ENCODE data around the gene SYT2.
"Not testable (repeated sequence)": the region's sequence is repeated elsewhere in the genome, so short reads cannot be mapped to it uniquely, and the experiment has no call there.

The SYT2 gene

DNA sequence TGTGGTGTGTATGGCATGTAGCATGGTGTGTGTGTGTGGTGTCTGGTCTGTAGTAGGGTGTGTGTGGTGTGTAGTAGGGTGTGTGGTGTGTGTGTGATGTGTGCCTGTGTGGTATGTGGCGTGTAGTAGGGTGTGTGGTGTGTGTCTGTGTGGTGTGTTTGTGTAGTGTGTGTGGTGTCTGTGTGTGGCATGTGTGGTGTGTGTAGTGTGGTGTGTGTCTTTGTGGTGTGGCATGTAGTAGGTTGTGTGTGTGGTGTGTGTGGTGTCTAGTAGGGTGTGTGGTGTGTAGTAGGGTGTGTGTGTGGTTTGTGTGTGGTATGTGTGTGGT is 85.5 kb downstream of the SYT2 start:
- H3K4me3 ChIP-seq: no peak overlapping the region
- no peak for TF ChIP-seq Cebpa-rat (IDR thresholded peaks at IDR 0.05)
- no peaks in the 10 kb centered on the region for H3K36me3 ChIP-seq
- H3K4me1 ChIP-seq: peaks cover 75% of the 10 kb centered on the region
- H3K4me2 ChIP-seq: peak overlapping the region; percentile 84
- no peak overlapping the region for H3K27ac ChIP-seq
- no peaks in the 10 kb centered on the region for H3K27me3 ChIP-seq
- no peaks in the 10 kb centered on the region for H3K9me3 ChIP-seq
- H4K20me1 ChIP-seq: peaks cover 20% of the 10 kb centered on the region
- no peak overlapping the region for H3K9ac ChIP-seq

DNA sequence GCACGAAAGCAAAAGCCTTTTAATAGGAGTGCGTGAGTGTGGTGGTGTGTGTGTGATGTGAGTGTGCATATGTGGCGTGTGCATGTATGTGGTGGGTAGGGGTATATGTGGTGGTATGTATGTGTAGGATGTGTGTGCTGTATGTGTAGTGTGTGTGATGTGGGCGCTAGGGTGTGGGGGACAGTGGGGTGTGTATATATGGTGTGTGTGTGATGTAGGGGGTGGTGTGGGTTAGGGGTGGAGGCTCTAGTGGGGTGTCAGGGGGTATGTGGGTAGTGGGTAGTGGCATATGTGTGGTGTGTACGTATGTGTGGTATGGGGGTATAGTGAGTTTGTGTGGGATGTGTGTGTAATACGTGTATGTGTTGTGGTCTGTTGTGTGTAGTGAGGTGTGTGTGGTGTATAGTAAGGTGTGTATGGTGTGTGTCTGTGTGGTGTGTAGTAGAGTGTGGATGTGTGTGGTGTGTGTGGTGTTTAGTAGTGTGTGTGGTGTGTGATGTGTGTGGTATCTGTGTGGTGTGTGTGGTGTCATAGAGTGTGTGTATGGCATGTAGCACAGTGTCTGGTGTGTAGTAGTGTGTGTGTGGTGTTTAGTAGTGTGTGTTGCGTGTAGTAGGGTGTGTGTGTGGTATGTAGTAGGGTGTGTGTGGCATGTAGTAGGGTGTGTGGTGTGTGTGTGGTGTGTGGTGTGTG is 86.0 kb downstream of the SYT2 start:
- peak overlapping the region; percentile 84 for H3K4me2 ChIP-seq
- H4K20me1 ChIP-seq: peaks cover 19% of the 10 kb centered on the region
- no peak for TF ChIP-seq Cebpa-rat (IDR thresholded peaks at IDR 0.05)
- no peak overlapping the region for H3K27ac ChIP-seq
- no peak overlapping the region for H3K4me3 ChIP-seq
- no peaks in the 10 kb centered on the region for H3K36me3 ChIP-seq
- H3K9me3 ChIP-seq: no peaks in the 10 kb centered on the region
- H3K4me1 ChIP-seq: peaks cover 72% of the 10 kb centered on the region
- no peaks in the 10 kb centered on the region for H3K27me3 ChIP-seq
- no peak overlapping the region for H3K9ac ChIP-seq

DNA sequence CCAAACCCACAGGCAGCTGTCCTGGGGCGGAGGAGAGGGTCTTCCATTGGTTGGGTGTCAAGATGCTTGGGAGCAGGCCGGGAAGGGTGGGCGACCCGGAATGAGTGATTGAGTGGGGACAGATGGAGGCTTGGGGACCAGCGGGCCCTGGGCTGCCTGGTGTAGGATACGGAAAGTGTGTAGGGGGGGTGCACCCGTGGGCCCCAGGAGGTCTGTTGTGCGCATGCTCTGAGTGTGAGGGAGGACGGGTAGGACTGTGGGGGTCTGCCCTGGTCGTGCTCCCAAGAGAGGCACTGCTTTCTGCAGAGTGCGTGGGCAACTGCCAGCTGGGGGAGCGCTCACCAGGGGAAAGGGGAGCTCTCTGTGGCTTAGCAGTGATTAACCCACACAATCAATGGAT is 86.8 kb downstream of the SYT2 start:
- Histone ChIP-seq H3K9ac (0 out of 2 replicates have a peak overlapping the region, but pooled peaks have one; percentile 10), H3K27ac (0 out of 2 replicates have a peak overlapping the region, but pooled peaks have one; percentile 9), H3K4me1 (peaks cover 70% of the 10 kb centered on the region), H3K4me2 (peak overlapping the region; percentile 84), H4K20me1 (peaks cover 14% of the 10 kb centered on the region)
- not testable (repeated sequence) for H3K4me3 ChIP-seq, H3K27me3 ChIP-seq, H3K36me3 ChIP-seq, H3K9me3 ChIP-seq

DNA sequence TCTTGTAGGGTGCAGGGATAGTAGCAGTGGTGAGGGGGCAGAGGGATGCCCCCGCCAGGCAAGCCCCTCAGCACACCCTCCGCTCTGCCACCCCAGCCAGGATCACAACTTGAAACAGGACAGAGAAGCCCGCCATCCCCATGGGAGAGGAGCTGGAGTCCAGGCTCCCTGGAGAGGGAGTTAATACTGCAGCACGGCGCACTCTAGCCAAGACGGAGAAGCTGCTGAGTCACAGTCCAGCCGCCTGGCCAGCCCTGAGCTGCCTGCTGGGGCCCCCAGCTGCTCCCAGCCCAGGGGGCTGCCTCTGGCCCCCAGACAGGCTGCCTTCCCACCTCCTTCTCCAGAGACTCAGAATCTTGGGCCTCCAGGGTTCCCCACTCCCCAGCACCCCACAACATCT is 87.2 kb downstream of the SYT2 start:
- Histone ChIP-seq H4K20me1 (peaks cover 10% of the 10 kb centered on the region), H3K27me3 (no peaks in the 10 kb centered on the region), H3K9ac (0 out of 2 replicates have a peak overlapping the region, but pooled peaks have one; percentile 10), H3K9me3 (no peaks in the 10 kb centered on the region), H3K36me3 (no peaks in the 10 kb centered on the region), H3K4me1 (peaks cover 66% of the 10 kb centered on the region), H3K4me2 (peak overlapping the region; percentile 84), H3K27ac (0 out of 2 replicates have a peak overlapping the region, but pooled peaks have one; percentile 9), H3K4me3 (no peak overlapping the region)
- TF ChIP-seq Cebpa-rat (IDR thresholded peaks at IDR 0.05): no peak

- peak overlapping the region; percentile 84 for H3K4me2 ChIP-seq
- no peak for TF ChIP-seq Cebpa-rat (IDR thresholded peaks at IDR 0.05)
These were observed 87.9 kb downstream of the SYT2 start for GRCh38 chr1:202622388-202622787.

GRCh38 chr1:202621446-202621845 is 88.8 kb downstream of the SYT2 start:
- H4K20me1 ChIP-seq: peaks cover 5% of the 10 kb centered on the region; the same call in 1 of the 2 replicates
- H3K4me3 ChIP-seq: no peak overlapping the region
- no peaks in the 10 kb centered on the region for H3K27me3 ChIP-seq
- no peak overlapping the region for H3K9ac ChIP-seq
- H3K4me2 ChIP-seq: no peak overlapping the region
- no peaks in the 10 kb centered on the region for H3K9me3 ChIP-seq
- no peak overlapping the region for H3K27ac ChIP-seq
- no peak for TF ChIP-seq Cebpa-rat (IDR thresholded peaks at IDR 0.05)
- H3K36me3 ChIP-seq: no peaks in the 10 kb centered on the region
- H3K4me1 ChIP-seq: peaks cover 59% of the 10 kb centered on the region

More at GRCh38 chr1:202622388-202622787, 87.9 kb downstream of the SYT2 start:
- Histone ChIP-seq H4K20me1 (peaks cover 3% of the 10 kb centered on the region), H3K9me3 (no peaks in the 10 kb centered on the region), H3K4me3 (no peak overlapping the region), H3K27ac (no peak overlapping the region), H3K4me1 (peaks cover 59% of the 10 kb centered on the region), H3K27me3 (no peaks in the 10 kb centered on the region), H3K36me3 (no peaks in the 10 kb centered on the region), H3K9ac (no peak overlapping the region)

GRCh38 chr1:202620036-202620435 is 90.2 kb downstream of the SYT2 start:
- not testable (repeated sequence) for H3K27ac ChIP-seq, H3K9ac ChIP-seq, H3K9me3 ChIP-seq, H3K4me3 ChIP-seq, H3K4me2 ChIP-seq, H3K36me3 ChIP-seq, H3K27me3 ChIP-seq
- peaks cover 18% of the 10 kb centered on the region for H4K20me1 ChIP-seq
- peaks cover 60% of the 10 kb centered on the region for H3K4me1 ChIP-seq

DNA sequence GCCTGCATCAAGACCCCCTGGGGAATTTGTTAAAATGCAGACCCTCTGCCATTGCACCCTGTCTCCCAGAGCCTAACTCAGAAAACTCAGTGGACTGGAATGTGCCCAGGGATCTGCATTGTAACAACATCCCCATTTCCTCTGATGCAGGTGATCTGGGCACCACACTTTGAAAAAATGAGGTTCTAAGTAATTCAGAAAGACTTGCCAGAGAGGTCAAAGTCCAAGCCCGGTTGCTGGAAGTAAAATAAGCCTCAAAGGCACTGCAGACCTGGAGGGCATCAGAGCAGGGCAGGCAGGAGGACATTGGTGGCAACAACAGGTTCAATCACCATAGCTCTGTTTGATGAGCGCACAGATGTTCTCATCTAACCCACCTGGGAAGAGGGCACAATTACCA is 90.7 kb downstream of the SYT2 start:
- peak overlapping the region; percentile 8; the same call in 1 of the 2 replicates for H3K4me2 ChIP-seq
- H3K9ac ChIP-seq: no peak overlapping the region
- H4K20me1 ChIP-seq: peaks cover 23% of the 10 kb centered on the region
- H3K4me1 ChIP-seq: peaks cover 60% of the 10 kb centered on the region
- H3K9me3 ChIP-seq: no peaks in the 10 kb centered on the region
- H3K4me3 ChIP-seq: no peak overlapping the region
- no peak overlapping the region for H3K27ac ChIP-seq
- no peaks in the 10 kb centered on the region for H3K36me3 ChIP-seq
- TF ChIP-seq Cebpa-rat (IDR thresholded peaks at IDR 0.05): no peak
- no peaks in the 10 kb centered on the region for H3K27me3 ChIP-seq

- peak overlapping the region; percentile 8; the same call in 1 of the 2 replicates for H3K4me2 ChIP-seq
- H4K20me1 ChIP-seq: peaks cover 24% of the 10 kb centered on the region
- H3K27me3 ChIP-seq, H3K9ac ChIP-seq, H3K9me3 ChIP-seq, H3K4me3 ChIP-seq, H3K27ac ChIP-seq, H3K36me3 ChIP-seq: not testable (repeated sequence)
- peaks cover 60% of the 10 kb centered on the region for H3K4me1 ChIP-seq
These were observed 91.2 kb downstream of the SYT2 start for GRCh38 chr1:202619012-202619411.

- Histone ChIP-seq H3K4me3 (no peak overlapping the region), H4K20me1 (peaks cover 24% of the 10 kb centered on the region), H3K27me3 (no peaks in the 10 kb centered on the region), H3K4me2 (peak overlapping the region; percentile 98), H3K9ac (0 out of 2 replicates have a peak overlapping the region, but pooled peaks have one; percentile 55), H3K36me3 (no peaks in the 10 kb centered on the region), H3K27ac (0 out of 2 replicates have a peak overlapping the region, but pooled peaks have one; percentile 78), H3K4me1 (peaks cover 61% of the 10 kb centered on the region), H3K9me3 (no peaks in the 10 kb centered on the region)
- no peak for TF ChIP-seq Cebpa-rat (IDR thresholded peaks at IDR 0.05)
These were observed 93.8 kb downstream of the SYT2 start for GRCh38 chr1:202616355-202616915.
